Esophagus muscularis mucosa (tissue), 4 donors: Measurements from ENCODE around the gene ZNF213.

Experiments used
- EP300 ChIP-seq: sonication (generic); formaldehyde crosslinking; IDR thresholded peaks from one replicate; pipeline ENCODE4 v1.6.1; 2017; ENCODE audit warnings: antibody characterized with exemption
- POLR2A ChIP-seq: fragments of 450-650 bp; IDR thresholded peaks from one replicate; pipeline ENCODE4 v1.6.1; 2017; ENCODE audit warnings: antibody characterized with exemption, moderate library complexity, mild to moderate bottlenecking, low read depth
- TF ChIP-seq, protein P1 (sequence below), 3 experiments: fragments of 200-600 bp in 2 of 3; fragments of 450-650 bp in 1 of 3; sonication (generic) in 2 of 3; IDR thresholded peaks; one replicate each; pipeline ENCODE4 v1.5.1; 2017 to 2019; ENCODE audit warnings: antibody characterized with exemption in 3 of 3, mild to moderate bottlenecking in 2 of 3, moderate library complexity in 1 of 3

DNA sequence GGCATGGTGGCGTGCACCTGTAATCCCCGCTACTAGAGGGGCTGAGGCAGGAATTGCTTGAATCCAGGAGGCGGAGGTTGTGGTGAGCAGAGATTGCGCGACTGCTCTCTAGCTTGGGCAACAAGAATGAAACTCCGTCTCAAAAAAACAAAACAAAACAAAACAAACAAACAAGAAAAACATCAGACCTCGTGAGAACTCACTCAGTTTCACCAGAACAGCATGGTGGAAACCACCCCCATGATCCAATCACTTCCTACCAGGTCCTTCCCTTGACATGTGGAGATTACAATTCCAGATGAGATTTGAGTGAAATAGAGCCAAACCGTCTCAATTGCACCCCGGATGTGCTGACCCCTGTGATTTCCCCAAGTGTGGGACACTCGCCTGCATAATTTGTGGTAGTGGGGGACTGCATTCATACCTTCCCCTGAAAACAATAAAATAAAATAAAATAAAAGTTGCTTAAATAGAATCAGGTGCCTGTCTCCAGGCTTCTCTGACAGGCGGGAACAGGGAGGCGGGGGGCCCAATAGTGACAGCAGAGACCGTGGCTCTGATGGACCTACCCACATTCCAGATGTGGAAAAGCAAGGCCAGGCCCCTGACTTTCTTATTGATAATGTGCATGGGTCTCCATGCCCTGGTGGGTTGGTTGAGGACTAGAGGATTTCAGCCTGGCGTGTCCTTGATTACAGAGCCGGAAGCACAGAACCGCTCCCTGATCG lies 48.8 kb upstream of the ZNF213 start:
- TF ChIP-seq, protein P1, sequence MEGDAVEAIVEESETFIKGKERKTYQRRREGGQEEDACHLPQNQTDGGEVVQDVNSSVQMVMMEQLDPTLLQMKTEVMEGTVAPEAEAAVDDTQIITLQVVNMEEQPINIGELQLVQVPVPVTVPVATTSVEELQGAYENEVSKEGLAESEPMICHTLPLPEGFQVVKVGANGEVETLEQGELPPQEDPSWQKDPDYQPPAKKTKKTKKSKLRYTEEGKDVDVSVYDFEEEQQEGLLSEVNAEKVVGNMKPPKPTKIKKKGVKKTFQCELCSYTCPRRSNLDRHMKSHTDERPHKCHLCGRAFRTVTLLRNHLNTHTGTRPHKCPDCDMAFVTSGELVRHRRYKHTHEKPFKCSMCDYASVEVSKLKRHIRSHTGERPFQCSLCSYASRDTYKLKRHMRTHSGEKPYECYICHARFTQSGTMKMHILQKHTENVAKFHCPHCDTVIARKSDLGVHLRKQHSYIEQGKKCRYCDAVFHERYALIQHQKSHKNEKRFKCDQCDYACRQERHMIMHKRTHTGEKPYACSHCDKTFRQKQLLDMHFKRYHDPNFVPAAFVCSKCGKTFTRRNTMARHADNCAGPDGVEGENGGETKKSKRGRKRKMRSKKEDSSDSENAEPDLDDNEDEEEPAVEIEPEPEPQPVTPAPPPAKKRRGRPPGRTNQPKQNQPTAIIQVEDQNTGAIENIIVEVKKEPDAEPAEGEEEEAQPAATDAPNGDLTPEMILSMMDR (IDR thresholded peaks at IDR 0.05): no peak
- TF ChIP-seq EP300 (no peak), POLR2A (no peak)
